Caco-2 (cell line): ENCODE measurements around the gene FAM83E. TPM values are rescaled to one million over a fixed set of nuclear protein-coding genes. Genes with fewer than 3 reads are reported as not detected.

Experiments used
- BruUV-seq: library from RNA; stranded (reverse); fragments of 400-500 nt; replicated peaks from 2 replicates; lab custom pipeline; 2021; lab: Mats Ljungman, UMichigan
- CTCF ChIA-PET: fragments of 300-600 bp; sonication (Branson Sonifier 250); formaldehyde crosslinking; loops from one replicate; lab custom pipeline; 2022; ENCODE audit warnings: antibody characterized with exemption; lab: Charles Lee
- POLR2A ChIA-PET: fragments of 300-600 bp; sonication (Branson Sonifier 250); formaldehyde crosslinking; loops from one replicate; lab custom pipeline; 2022; ENCODE audit warnings: antibody characterized with exemption; lab: Charles Lee
- DNase-seq, 2 experiments: peaks; one replicate each; pipeline versions ENCODE4 v3.0.0 to v3.0.0-alpha.2; 2020 to 2022
- H3K27me3 ChIP-seq: replicated peaks from 2 replicates; pipeline ENCODE4 v1.6.0; 2011; ENCODE audit warnings: low read length; ENCODE audit not compliant: control insufficient read depth, insufficient read depth
- H3K36me3 ChIP-seq: 2 replicates; pipeline ENCODE4 v1.5.1; 2011; ENCODE audit warnings: low read length; ENCODE audit not compliant: control insufficient read depth, insufficient read depth
- H3K4me1 ChIP-seq: fragments of 250-450 bp; sonication (Bioruptor Pico); 2 replicates; pipeline ENCODE4 v1.5.1; 2020; ENCODE audit warnings: mild to moderate bottlenecking
- H3K4me3 ChIP-seq: 2 replicates; pipeline ENCODE4 v1.5.1; 2011; ENCODE audit warnings: low read depth, mild to moderate bottlenecking, control low read depth, low read length
- H3K9me3 ChIP-seq: fragments of 250-450 bp; sonication (Bioruptor Pico); 2 replicates; pipeline ENCODE4 v1.5.1; 2020; ENCODE audit warnings: mild to moderate bottlenecking, moderate library complexity
- H3K27ac Mint-ChIP-seq: one replicate; pipeline ENCODE4 v1.8.0; 2022; ENCODE audit warnings: mixed read lengths; ENCODE audit not compliant: unreplicated experiment
- H3K27me3 Mint-ChIP-seq: one replicate; pipeline ENCODE4 v1.8.0; 2022; ENCODE audit warnings: mixed read lengths; ENCODE audit not compliant: insufficient read depth, unreplicated experiment
- H3K36me3 Mint-ChIP-seq: one replicate; pipeline ENCODE4 v1.8.0; 2022; ENCODE audit warnings: mild to moderate bottlenecking, mixed read lengths; ENCODE audit not compliant: insufficient read depth, unreplicated experiment
- H3K4me1 Mint-ChIP-seq: one replicate; pipeline ENCODE4 v1.8.0; 2022; ENCODE audit warnings: low read depth, mixed read lengths; ENCODE audit not compliant: unreplicated experiment
- H3K4me3 Mint-ChIP-seq: one replicate; pipeline ENCODE4 v1.8.0; 2022; ENCODE audit warnings: mild to moderate bottlenecking, moderate library complexity, mixed read lengths; ENCODE audit not compliant: unreplicated experiment
- H3K9me3 Mint-ChIP-seq: one replicate; pipeline ENCODE4 v1.8.0; 2022; ENCODE audit warnings: mixed read lengths; ENCODE audit not compliant: unreplicated experiment
- CTCF ChIP-seq, 2 experiments: fragments of 200-600 bp in 1 of 2; IDR thresholded peaks; 1 replicate in 1 of 2; 2 replicates in 1 of 2; pipeline versions ENCODE4 v1.5.1 to v1.8.0; 2011 to 2022; ENCODE audit warnings: antibody characterized with exemption in 1 of 2, control low read depth in 1 of 2, inconsistent platforms in 1 of 2, low read depth in 1 of 2, low read length in 1 of 2, mild to moderate bottlenecking in 1 of 2, moderate library complexity in 1 of 2; ENCODE audit not compliant: insufficient read depth in 1 of 2, severe bottlenecking in 1 of 2, unreplicated experiment in 1 of 2
- intact Hi-C: fragments of 100-400 bp; cut with micrococcal nuclease; formaldehyde crosslinking; loops from one replicate; pipeline ENCODE4 v1.10.0; 2022; ENCODE audit not compliant: unreplicated experiment
- total RNA-seq: library from RNA; stranded (reverse); gene quantifications from 2 replicates; pipeline ENCODE4 v1.2.3, GENCODE V29; 2022

FAM83E gene
- total RNA-seq, 1 experiment from 2014 or later = 6.8 TPM

- no peaks in the 10 kb centered on the region for H3K9me3 Mint-ChIP-seq
- H3K4me3 Mint-ChIP-seq = no peak overlapping the region
- ChIA-PET POLR2A (no interaction called here), CTCF (no interaction called here)
- Histone ChIP-seq H3K36me3 (no peaks in the 10 kb centered on the region), H3K9me3 (no peaks in the 10 kb centered on the region), H3K27me3 (no peaks in the 10 kb centered on the region), H3K4me3 (no peak overlapping the region), H3K4me1 (no peaks in the 10 kb centered on the region)
- TF ChIP-seq CTCF (IDR thresholded peaks at IDR 0.05; ENCODE audit: insufficient read depth in 1 of 2, low read depth in 1 of 2, low read length in 1 of 2, severe bottlenecking in 1 of 2, unreplicated experiment in 1 of 2) = no peak
- H3K27me3 Mint-ChIP-seq = no peaks in the 10 kb centered on the region
- H3K27ac Mint-ChIP-seq = no peak overlapping the region
- intact Hi-C loops = no loop called here
- no peaks in the 10 kb centered on the region for H3K36me3 Mint-ChIP-seq
- no peak for DNase-seq
- no peaks in the 10 kb centered on the region for H3K4me1 Mint-ChIP-seq
- BruUV-seq = no TSS peak
Observed at GRCh38 chr19:48595833-48596232, 19.0 kb downstream of the FAM83E start.

GRCh38 chr19:48595171-48595570 is 19.7 kb downstream of the FAM83E start:
- H3K4me3 ChIP-seq = no peak overlapping the region
- no peak for TF ChIP-seq CTCF (IDR thresholded peaks at IDR 0.05; ENCODE audit: insufficient read depth in 1 of 2, low read depth in 1 of 2, low read length in 1 of 2, severe bottlenecking in 1 of 2, unreplicated experiment in 1 of 2)
- Mint-ChIP-seq H3K9me3 (no peaks in the 10 kb centered on the region), H3K4me3 (no peak overlapping the region), H3K27ac (no peak overlapping the region), H3K4me1 (no peaks in the 10 kb centered on the region), H3K27me3 (no peaks in the 10 kb centered on the region), H3K36me3 (no peaks in the 10 kb centered on the region)
- H3K36me3 ChIP-seq = no peaks in the 10 kb centered on the region
- H3K4me1 ChIP-seq = no peaks in the 10 kb centered on the region
- DNase-seq = no peak
- CTCF ChIA-PET = no interaction called here
- intact Hi-C loops = no loop called here
- POLR2A ChIA-PET = no interaction called here
- BruUV-seq = no TSS peak
- no peaks in the 10 kb centered on the region for H3K27me3 ChIP-seq
- no peaks in the 10 kb centered on the region for H3K9me3 ChIP-seq

GRCh38 chr19:48591021-48591420 is 23.9 kb downstream of the FAM83E start:
- H3K27ac Mint-ChIP-seq = no peak overlapping the region
- H3K36me3 ChIP-seq = no peaks in the 10 kb centered on the region
- ChIA-PET POLR2A (no interaction called here), CTCF (no interaction called here)
- BruUV-seq = no TSS peak
- H3K4me3 Mint-ChIP-seq = no peak overlapping the region
- H3K4me1 Mint-ChIP-seq = peaks cover 7% of the 10 kb centered on the region
- intact Hi-C loops = no loop called here
- no peaks in the 10 kb centered on the region for H3K27me3 ChIP-seq
- no peaks in the 10 kb centered on the region; the same call in 1 of the 2 replicates for H3K4me1 ChIP-seq
- DNase-seq = no peak
- TF ChIP-seq CTCF (IDR thresholded peaks at IDR 0.05; ENCODE audit: insufficient read depth in 1 of 2, low read depth in 1 of 2, low read length in 1 of 2, severe bottlenecking in 1 of 2, unreplicated experiment in 1 of 2) = peak; percentile 8 to 11
- H3K27me3 Mint-ChIP-seq = no peaks in the 10 kb centered on the region
- H3K9me3 Mint-ChIP-seq = no peaks in the 10 kb centered on the region
- no peaks in the 10 kb centered on the region for H3K9me3 ChIP-seq
- peaks cover 6% of the 10 kb centered on the region for H3K36me3 Mint-ChIP-seq
- H3K4me3 ChIP-seq = no peak overlapping the region
